OCI-LY1 (cell line): Measurements from ENCODE around the gene NAV2.

ENCODE experiments used
- H2AFZ ChIP-seq: fragments of 200-600 bp; sonication (generic), shearing (Covaris generic); 2 replicates; pipeline ENCODE4 v1.6.0; 2014; ENCODE audit warnings: antibody characterized with exemption, mild to moderate bottlenecking, low read length
- H3F3A ChIP-seq: fragments of 200-600 bp; sonication (generic), shearing (Covaris generic); 2 replicates; pipeline ENCODE4 v1.6.0; 2014; ENCODE audit warnings: mild to moderate bottlenecking, antibody characterized with exemption, low read length, moderate library complexity; ENCODE audit not compliant: insufficient read depth
- H3K27ac ChIP-seq: fragments of 200-600 bp; sonication (generic); 2 replicates; pipeline ENCODE4 v1.5.1; 2014; ENCODE audit warnings: low read length, mixed run types, mild to moderate bottlenecking, low read depth; ENCODE audit not compliant: poor library complexity, severe bottlenecking
- H3K27me3 ChIP-seq: fragments of 200-600 bp; sonication (generic); 2 replicates; pipeline ENCODE4 v1.6.0; 2014; ENCODE audit warnings: antibody characterized with exemption, mild to moderate bottlenecking, low read length, moderate library complexity; ENCODE audit not compliant: insufficient read depth
- H3K36me3 ChIP-seq: fragments of 200-600 bp; sonication (generic); 2 replicates; pipeline ENCODE4 v1.6.1; 2014; ENCODE audit warnings: mild to moderate bottlenecking, antibody characterized with exemption, low read length, moderate library complexity, mixed read lengths; ENCODE audit not compliant: insufficient read depth
- H3K4me1 ChIP-seq: fragments of 200-600 bp; sonication (generic); 2 replicates; pipeline ENCODE4 v1.5.1; 2014; ENCODE audit warnings: mild to moderate bottlenecking, low read length, moderate library complexity; ENCODE audit not compliant: insufficient read depth, severe bottlenecking
- H3K4me2 ChIP-seq: fragments of 200-600 bp; sonication (generic), shearing (Covaris generic); 2 replicates; pipeline ENCODE4 v1.6.1; 2014; ENCODE audit warnings: low read length
- H3K4me3 ChIP-seq: fragments of 200-600 bp; sonication (generic); 2 replicates; pipeline ENCODE4 v1.5.1; 2014; ENCODE audit warnings: low read length, low read depth, mild to moderate bottlenecking, mixed read lengths; ENCODE audit not compliant: poor library complexity, severe bottlenecking
- H3K79me2 ChIP-seq: fragments of 200-600 bp; shearing (Covaris generic); 2 replicates; pipeline ENCODE4 v1.6.1; 2016; ENCODE audit warnings: mixed run types, low read length, mixed read lengths; ENCODE audit not compliant: insufficient read depth
- H3K9ac ChIP-seq: fragments of 200-600 bp; sonication (generic), shearing (Covaris generic); 2 replicates; pipeline ENCODE4 v1.6.1; 2014; ENCODE audit warnings: mild to moderate bottlenecking, low read length, mixed read lengths
- H3K9me2 ChIP-seq: fragments of 200-600 bp; sonication (generic), shearing (Covaris generic); 2 replicates; pipeline ENCODE4 v1.6.1; 2014; ENCODE audit warnings: low read depth, mild to moderate bottlenecking, low read length, mixed read lengths
- H3K9me3 ChIP-seq: fragments of 200-600 bp; shearing (Covaris generic); 2 replicates; pipeline ENCODE4 v1.6.1; 2014; ENCODE audit warnings: low read length, mixed read lengths
- H4K20me1 ChIP-seq: fragments of 200-600 bp; sonication (generic), shearing (Covaris generic); 2 replicates; pipeline ENCODE4 v1.6.0; 2016; ENCODE audit warnings: mild to moderate bottlenecking, low read length; ENCODE audit not compliant: insufficient read depth
- CTCF ChIP-seq: fragments of 200-600 bp; sonication (generic), shearing (Covaris generic); IDR thresholded peaks from 2 replicates; pipeline ENCODE4 v1.5.1; 2017; ENCODE audit warnings: mild to moderate bottlenecking, antibody characterized with exemption, low read length, moderate library complexity, mixed read lengths
- EZH2 ChIP-seq: fragments of 200-600 bp; sonication (generic), shearing (Covaris generic); IDR thresholded peaks from 2 replicates; pipeline ENCODE4 v1.8.0; 2017; ENCODE audit warnings: borderline replicate concordance, mixed run types, mild to moderate bottlenecking, antibody characterized with exemption, low read length, moderate library complexity, mixed read lengths

NAV2 gene

GRCh38 chr11:19810852-19811251 lies 98.2 kb downstream of the NAV2 start:
- Histone ChIP-seq H3K4me2 (no peak overlapping the region), H3K27ac (no peak overlapping the region), H3K79me2 (no peaks in the 10 kb centered on the region)

GRCh38 chr11:19811380-19811779 lies 98.7 kb downstream of the NAV2 start:
- TF ChIP-seq EZH2 (no peak), CTCF (no peak)
- no peak overlapping the region for H3K9ac ChIP-seq
- no peaks in the 10 kb centered on the region for H3K36me3 ChIP-seq
- H3K4me2 ChIP-seq = no peak overlapping the region
- no peak overlapping the region for H2AFZ ChIP-seq
- no peaks in the 10 kb centered on the region for H3K79me2 ChIP-seq
- no peaks in the 10 kb centered on the region for H3K27me3 ChIP-seq
- H4K20me1 ChIP-seq = no peaks in the 10 kb centered on the region
- no peak overlapping the region for H3K4me3 ChIP-seq
- H3F3A ChIP-seq = no peaks in the 10 kb centered on the region
- no peak overlapping the region for H3K27ac ChIP-seq
- H3K9me3 ChIP-seq = no peaks in the 10 kb centered on the region
- H3K9me2 ChIP-seq = no peaks in the 10 kb centered on the region
- no peaks in the 10 kb centered on the region for H3K4me1 ChIP-seq

More at GRCh38 chr11:19810852-19811251, 98.2 kb downstream of the NAV2 start:
- Histone ChIP-seq H2AFZ (no peak overlapping the region), H3K9ac (no peak overlapping the region), H3K4me1 (no peaks in the 10 kb centered on the region), H3K27me3 (no peaks in the 10 kb centered on the region), H3K9me3 (no peaks in the 10 kb centered on the region), H3K36me3 (no peaks in the 10 kb centered on the region), H3K9me2 (no peaks in the 10 kb centered on the region), H4K20me1 (no peaks in the 10 kb centered on the region), H3K4me3 (no peak overlapping the region), H3F3A (no peaks in the 10 kb centered on the region)
- TF ChIP-seq EZH2 (no peak), CTCF (no peak)

GRCh38 chr11:19812096-19812495 lies 99.5 kb downstream of the NAV2 start:
- no peaks in the 10 kb centered on the region for H4K20me1 ChIP-seq
- no peak overlapping the region for H3K4me2 ChIP-seq
- no peaks in the 10 kb centered on the region for H3K4me1 ChIP-seq
- H3K27ac ChIP-seq = no peak overlapping the region
- TF ChIP-seq CTCF (no peak), EZH2 (no peak)
- no peaks in the 10 kb centered on the region for H3K9me2 ChIP-seq
- no peak overlapping the region for H2AFZ ChIP-seq
- H3K79me2 ChIP-seq = no peaks in the 10 kb centered on the region
- H3K27me3 ChIP-seq = no peaks in the 10 kb centered on the region
- no peaks in the 10 kb centered on the region for H3K36me3 ChIP-seq
- no peaks in the 10 kb centered on the region for H3K9me3 ChIP-seq
- no peak overlapping the region for H3K9ac ChIP-seq
- H3K4me3 ChIP-seq = no peak overlapping the region
- H3F3A ChIP-seq = no peaks in the 10 kb centered on the region
